WI38 (cell line): ENCODE results near the gene WDFY4.

Experiments
- H3K4me3 ChIP-seq: 2 replicates; pipeline ENCODE4 v1.5.1; 2011; ENCODE audit warnings: low read depth, mild to moderate bottlenecking, control low read depth, low read length
- CTCF ChIP-seq: IDR thresholded peaks from 2 replicates; pipeline ENCODE4 v1.5.1; 2012; ENCODE audit warnings: low read depth, mild to moderate bottlenecking, control low read depth, low read length

Gene WDFY4

DNA sequence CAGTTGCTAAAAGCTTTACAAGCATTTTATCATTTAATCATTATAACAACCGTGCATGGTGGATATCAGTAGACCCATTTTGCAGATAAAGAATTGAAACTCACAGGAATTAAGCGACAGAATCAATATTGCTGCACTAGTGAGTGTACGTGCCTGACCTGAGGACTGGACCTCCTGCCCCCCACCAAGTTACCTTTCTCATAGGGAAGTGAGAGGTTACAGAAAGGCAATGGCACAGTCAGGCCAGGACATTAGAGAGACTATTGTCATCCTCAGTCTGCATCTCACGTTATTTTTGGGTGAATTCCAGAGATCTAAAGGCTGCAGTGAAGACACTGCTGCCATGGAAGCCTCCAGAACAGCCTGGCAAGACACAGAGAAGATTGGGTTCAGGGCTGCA lies 80.9 kb downstream of the WDFY4 start:
- H3K4me3 ChIP-seq = no peak overlapping the region
- TF ChIP-seq CTCF = no peak

DNA sequence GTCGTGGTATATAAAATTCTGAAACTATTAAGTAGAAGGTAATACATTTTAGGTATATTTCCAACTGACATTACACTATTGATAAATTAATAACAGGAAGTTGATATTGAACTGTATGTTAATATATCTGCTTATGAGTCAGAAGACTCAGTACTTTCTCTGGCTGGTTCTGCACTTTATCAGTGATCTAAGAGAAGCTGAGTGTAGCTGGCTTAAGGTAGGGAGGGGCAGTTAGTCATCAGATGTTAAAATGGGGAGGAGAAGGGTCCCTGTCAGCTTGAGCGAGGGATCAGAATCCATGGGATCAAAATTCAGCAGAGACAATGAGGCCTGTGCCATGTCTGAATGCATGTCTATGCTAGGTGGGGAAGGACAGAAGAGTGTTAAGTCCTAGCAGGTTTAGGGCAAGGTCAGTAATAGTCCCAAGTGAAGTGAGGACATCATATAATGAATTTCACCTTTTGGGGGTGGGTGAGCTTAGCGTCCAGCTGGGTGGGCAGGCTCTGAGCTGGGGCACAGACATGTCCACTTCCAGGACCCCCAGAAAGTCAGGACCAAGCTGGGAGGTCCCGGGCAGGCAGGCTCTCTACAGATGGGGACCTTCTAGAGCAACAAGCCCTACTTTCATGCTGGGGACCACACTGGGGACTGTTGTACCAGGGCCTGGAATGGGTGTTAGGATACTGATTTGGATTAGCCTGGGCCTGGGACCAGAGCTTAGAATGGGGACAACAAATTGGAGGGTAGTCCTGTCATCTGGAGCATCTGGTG lies 82.9 kb downstream of the WDFY4 start:
- H3K4me3 ChIP-seq = no peak overlapping the region
- no peak for TF ChIP-seq CTCF

DNA sequence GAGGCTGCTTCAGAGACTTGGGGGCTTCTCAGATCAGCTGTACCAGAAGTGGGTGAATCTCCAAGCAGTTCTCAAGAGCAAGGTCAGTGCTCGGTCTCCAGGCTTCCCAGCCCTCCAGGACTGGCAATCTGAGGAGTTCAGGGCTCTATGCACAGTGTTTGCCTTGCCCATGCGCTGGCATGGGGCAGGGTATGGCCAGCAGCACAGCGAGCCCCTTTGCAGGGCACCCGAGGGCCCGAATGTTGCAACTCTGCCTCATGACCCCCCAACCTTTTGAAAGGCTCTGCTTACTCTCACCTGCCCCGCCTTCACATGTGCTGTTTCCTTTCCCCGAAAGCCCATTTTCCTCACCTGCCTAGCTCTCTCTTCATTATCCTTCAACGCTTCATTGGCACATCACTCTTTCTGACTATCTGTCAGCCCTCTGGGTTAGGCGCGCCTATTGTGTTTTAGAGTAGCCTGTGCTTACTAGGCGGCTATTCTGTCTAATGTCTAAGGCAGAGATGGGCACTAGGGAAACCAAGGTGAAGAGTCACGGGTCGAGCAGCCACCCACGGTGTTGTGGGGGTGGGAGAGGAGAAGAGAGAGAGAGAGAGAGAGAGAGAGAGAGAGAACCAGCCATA lies 83.6 kb downstream of the WDFY4 start:
- no peak overlapping the region for H3K4me3 ChIP-seq
- no peak for TF ChIP-seq CTCF

- TF ChIP-seq CTCF = no peak
- H3K4me3 ChIP-seq = no peak overlapping the region
Measured at GRCh38 chr10:48768926-48769325, 84.3 kb downstream of the WDFY4 start.

- no peak overlapping the region for H3K4me3 ChIP-seq
- no peak for TF ChIP-seq CTCF
Measured at GRCh38 chr10:48769706-48770435, 85.2 kb downstream of the WDFY4 start.

DNA sequence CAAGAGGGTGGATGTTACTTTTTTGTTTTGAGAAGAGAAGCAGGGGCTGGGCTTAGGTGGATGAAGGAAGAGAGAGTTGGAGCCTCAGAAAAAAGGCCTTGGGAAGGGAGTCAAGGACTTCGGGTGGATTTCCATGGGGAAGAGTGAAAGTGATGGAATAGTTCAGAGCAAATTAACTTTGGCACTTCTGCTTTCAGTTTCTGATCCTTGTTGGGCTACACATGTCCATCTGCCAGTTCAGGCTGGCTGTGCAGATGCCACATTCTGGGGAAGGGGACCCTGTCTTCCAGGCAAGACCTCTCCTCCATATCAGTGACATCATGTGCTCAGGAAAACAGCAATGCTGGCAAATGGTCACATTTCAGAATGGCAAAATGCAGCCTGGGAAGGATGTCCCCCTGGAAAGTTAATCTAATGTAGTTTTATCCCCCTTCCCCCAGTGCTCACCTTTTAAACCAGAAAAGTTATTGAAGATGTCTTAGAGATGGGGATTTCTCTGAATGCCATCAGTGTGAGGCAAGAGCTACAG lies 86.0 kb downstream of the WDFY4 start:
- TF ChIP-seq CTCF = no peak

DNA sequence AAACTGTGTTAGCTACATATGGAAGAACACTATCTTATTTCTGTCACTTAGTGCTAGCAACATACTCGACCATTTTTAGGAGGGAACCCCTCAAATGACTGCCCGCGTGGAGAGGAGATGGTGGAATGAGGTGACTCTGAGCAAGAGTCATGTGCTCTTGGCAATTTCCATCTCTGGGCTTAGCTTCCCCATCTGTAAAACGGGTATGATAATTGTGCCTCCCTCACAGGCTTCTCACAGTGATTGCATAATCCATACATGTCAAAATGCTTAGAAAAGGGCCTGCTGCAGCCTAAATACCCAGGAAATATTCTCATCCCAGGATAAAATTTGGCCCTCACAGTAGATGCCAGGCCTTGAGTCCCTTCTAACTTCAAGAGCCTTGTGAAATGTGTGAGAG lies 86.6 kb downstream of the WDFY4 start:
- TF ChIP-seq CTCF = no peak
- H3K4me3 ChIP-seq = no peak overlapping the region

More for the DNA sequence above, 86.0 kb downstream of the WDFY4 start:
- H3K4me3 ChIP-seq = no peak overlapping the region
